GM12878 (cell line): ENCODE data around the gene NCAPD3. TPM values are rescaled to one million over a fixed set of nuclear protein-coding genes. Genes with fewer than 3 reads are reported as not detected.

Source experiments
- ATAC-seq: fragments of 200-7000 bp; cut with Tn5 transposase; 3 replicates; pipeline ENCODE4 v1.9.1; 2020; ENCODE audit warnings: mild to moderate bottlenecking, moderate library complexity
- BruUV-seq: library from RNA; stranded (reverse); fragments of 400-500 nt; replicated peaks from 2 replicates; lab custom pipeline; 2021; lab: Mats Ljungman, UMichigan
- CTCF ChIA-PET: fragments of 300-600 bp; sonication (Branson Sonifier 250); formaldehyde crosslinking; extraction: SDS; loops from one replicate; lab custom pipeline; 2021; ENCODE audit warnings: inconsistent platforms; lab: Yijun Ruan, JAX
- POLR2A ChIA-PET: fragments of 350-600 bp; formaldehyde crosslinking; extraction: SDS; loops from one replicate; lab custom pipeline; 2021; ENCODE audit warnings: inconsistent platforms; lab: Charles Lee
- RAD21 ChIA-PET: fragments of 300-600 bp; sonication (Branson Sonifier 250); formaldehyde crosslinking; loops from one replicate; lab custom pipeline; 2023; ENCODE audit warnings: antibody characterized with exemption; ENCODE audit not compliant: unreplicated experiment; lab: Charles Lee
- SMC1A ChIA-PET: fragments of 300-600 bp; sonication (Branson Sonifier 250); formaldehyde crosslinking; loops from one replicate; lab custom pipeline; 2023; ENCODE audit not compliant: unreplicated experiment, uncharacterized antibody; lab: Charles Lee
- DNase-seq: peaks from one replicate; pipeline ENCODE4 v3.0.0-alpha.2; 2011; ENCODE audit warnings: low read depth, low spot score
- FAIRE-seq: peaks from 3 replicates; lab custom pipeline; 2011; peaks lifted over from hg19 to GRCh38; lab: Jason Lieb, UNC
- H2AFZ ChIP-seq: 2 replicates; pipeline ENCODE4 v1.6.0; 2011; ENCODE audit warnings: low read depth, low read length, control low read depth; ENCODE audit not compliant: control insufficient read depth
- H3K27ac ChIP-seq: 2 replicates; pipeline ENCODE4 v1.5.1; 2011; ENCODE audit warnings: control low read depth; ENCODE audit not compliant: control insufficient read depth, insufficient read depth
- H3K27me3 ChIP-seq, 2 experiments: replicated peaks in 1 of 2; 2 replicates each; pipeline versions ENCODE4 v1.6.0 to v1.6.1; 2011; ENCODE audit warnings: low read length in 1 of 2; ENCODE audit not compliant: control insufficient read depth in 2 of 2, insufficient read depth in 2 of 2
- H3K36me3 ChIP-seq, 2 experiments: 2 replicates each; pipeline ENCODE4 v1.5.1; 2011; ENCODE audit warnings: low read length in 1 of 2; ENCODE audit not compliant: control insufficient read depth in 2 of 2, insufficient read depth in 2 of 2
- H3K4me1 ChIP-seq: 2 replicates; pipeline ENCODE4 v1.6.1; 2011; ENCODE audit warnings: mild to moderate bottlenecking, low read length, moderate library complexity, mixed read lengths; ENCODE audit not compliant: control insufficient read depth, insufficient read depth
- H3K4me2 ChIP-seq: 2 replicates; pipeline ENCODE4 v1.6.0; 2011; ENCODE audit warnings: control low read depth; ENCODE audit not compliant: control insufficient read depth, insufficient read depth
- H3K4me3 ChIP-seq: fragments of 200-600 bp; sonication (generic); 2 replicates; pipeline ENCODE4 v1.5.1; 2016
- H3K79me2 ChIP-seq: 2 replicates; pipeline ENCODE4 v1.6.0; 2011; ENCODE audit warnings: low read length; ENCODE audit not compliant: control insufficient read depth, insufficient read depth
- H3K9ac ChIP-seq: 2 replicates; pipeline ENCODE4 v1.8.0; 2011; ENCODE audit warnings: low read length, control low read depth, mixed read lengths; ENCODE audit not compliant: control insufficient read depth, insufficient read depth
- H3K9me3 ChIP-seq: replicated peaks from 3 replicates; pipeline ENCODE4 v1.5.1; 2011; ENCODE audit warnings: mild to moderate bottlenecking, low read length; ENCODE audit not compliant: control insufficient read depth, insufficient read depth
- H4K20me1 ChIP-seq: 2 replicates; pipeline ENCODE4 v1.6.0; 2011; ENCODE audit not compliant: control insufficient read depth, insufficient read depth
- ASH2L ChIP-seq: fragments of 300-600, 200-600 bp; sonication (generic); IDR thresholded peaks from 2 replicates; pipeline ENCODE4 v1.6.1; 2017; ENCODE audit warnings: low read depth, mild to moderate bottlenecking, borderline replicate concordance
- LARP7 ChIP-seq: fragments of 450-650 bp; IDR thresholded peaks from 2 replicates; pipeline ENCODE4 v1.6.1; 2017; ENCODE audit warnings: mild to moderate bottlenecking
- USF1 ChIP-seq: IDR thresholded peaks from 2 replicates; pipeline ENCODE4 v1.6.1; 2011; ENCODE audit warnings: borderline replicate concordance, low read depth, mild to moderate bottlenecking, moderate library complexity, mixed read lengths, low read length; ENCODE audit not compliant: insufficient read depth; ENCODE audit errors: extremely low read length
- ZBTB33 ChIP-seq: fragments of 450-650 bp; IDR thresholded peaks from 2 replicates; pipeline ENCODE4 v1.6.1; 2017; ENCODE audit warnings: mild to moderate bottlenecking
- WGBS: methylation state at CpG from one replicate; pipeline ENCODE4 v1.1.6; 2016; ENCODE audit warnings: low lambda C conversion rate; ENCODE audit not compliant: insufficient replicate concordance, insufficient coverage; ENCODE audit errors: missing lambda C conversion rate; 5-methylcytosine and 5-hydroxymethylcytosine counted together
- in situ Hi-C: fragments of 300-500 bp; cut with MboI; formaldehyde crosslinking; loops from 9 replicates; pipeline ENCODE4 v1.14.3; 2018; ENCODE audit warnings: mixed read lengths
- intact Hi-C: fragments of 100-400 bp; cut with micrococcal nuclease; formaldehyde crosslinking; loops from one replicate; pipeline ENCODE4 v1.14.2; 2022; ENCODE audit not compliant: unreplicated experiment
- polyA plus RNA-seq, 11 experiments: library from polyadenylated mRNA; depleted of rRNA in 4 of 11; unstranded in 6 of 11; stranded (reverse) in 5 of 11; fragments of >200 nt; fragmentation: Nextera tagmentation in 4 of 11; fragmentation: Illumina TruSeq in 1 of 11; extraction: Ambion mirVana in 4 of 11; extraction: Trizol in 1 of 11; gene quantifications; 1 replicate in 1 of 11; 2 replicates in 10 of 11; pipeline versions ENCODE4 v1.2.1 to v1.2.3, GENCODE V29; 2011 to 2016; ENCODE audit warnings: inconsistent platforms in 2 of 11, missing spikeins in 2 of 11, low read depth in 1 of 11
- total RNA-seq, 4 experiments: library from RNA; depleted of rRNA in 3 of 4; stranded (reverse); fragments of >200 nt in 3 of 4; fragmentation: Illumina TruSeq in 1 of 4; extraction: Trizol in 1 of 4; gene quantifications; 2 replicates each; pipeline versions ENCODE4 v1.2.1 to v1.2.3, GENCODE V29; 2013 to 2021

The NCAPD3 gene
- total and polyA plus RNA-seq, 10 of the 15 experiments (the other 5 are each of a cell fraction or from before 2014, with no cell fraction given): 14.9 to 58.2 (median 48.2) TPM

GRCh38 chr11:134119094-134119493, 104.7 kb downstream of the NCAPD3 start:
- CTCF ChIA-PET: interaction anchor here (1.1 kb wide), 1 partner anchor 21 kb away, joined by 4 read pairs; no protein-coding TSS in a partner anchor
- no peak overlapping the region for H3K27ac ChIP-seq
- 4% methylated on average over 3 of the region's 3 CpGs for WGBS
- no peak overlapping the region for H3K4me2 ChIP-seq
- in situ Hi-C loops: no loop called here
- H3K27me3 ChIP-seq: no peaks in the 10 kb centered on the region; a peak in 1 of 4 replicates
- SMC1A ChIA-PET: no interaction called here
- H3K4me3 ChIP-seq: no peak overlapping the region
- TF ChIP-seq USF1 (no peak), ZBTB33 (no peak), LARP7 (no peak)
- TF ChIP-seq, all 136 proteins: peak for 0
- ATAC-seq (no peak), DNase-seq (no peak), FAIRE-seq (no peak)
- intact Hi-C loops: no loop called here
- H3K9ac ChIP-seq: no peak overlapping the region
- BruUV-seq: no TSS peak
- H2AFZ ChIP-seq: no peak overlapping the region
- H3K79me2 ChIP-seq: no peaks in the 10 kb centered on the region
- POLR2A ChIA-PET: no interaction called here
- no peaks in the 10 kb centered on the region for H3K4me1 ChIP-seq
- RAD21 ChIA-PET: no interaction called here
- no peaks in the 10 kb centered on the region for H3K9me3 ChIP-seq
- no peaks in the 10 kb centered on the region for H4K20me1 ChIP-seq
- no peaks in the 10 kb centered on the region for H3K36me3 ChIP-seq

- no peak for FAIRE-seq
- H2AFZ ChIP-seq: no peak overlapping the region
- no peak overlapping the region for H3K4me2 ChIP-seq
- H3K4me1 ChIP-seq: no peaks in the 10 kb centered on the region
- H3K9me3 ChIP-seq: no peaks in the 10 kb centered on the region
- no peaks in the 10 kb centered on the region for H4K20me1 ChIP-seq
- no peak for TF ChIP-seq ASH2L
- H3K27ac ChIP-seq: no peak overlapping the region
- H3K9ac ChIP-seq: no peak overlapping the region
- DNase-seq: no peak
- in situ Hi-C loops (no loop called here), intact Hi-C loops (no loop called here)
- BruUV-seq: no TSS peak
- no peaks in the 10 kb centered on the region for H3K36me3 ChIP-seq
- ChIA-PET CTCF (no interaction called here), POLR2A (no interaction called here), RAD21 (no interaction called here), SMC1A (no interaction called here)
- no peaks in the 10 kb centered on the region for H3K79me2 ChIP-seq
- no peaks in the 10 kb centered on the region; a peak in 1 of 4 replicates for H3K27me3 ChIP-seq
- H3K4me3 ChIP-seq: no peak overlapping the region
- ATAC-seq: no peak
Observed at GRCh38 chr11:134118006-134118405, 105.8 kb downstream of the NCAPD3 start.
